Liver (tissue), 3 donors: ENCODE results near the gene ZNF860.

ENCODE experiments used
- ATF3 ChIP-seq: IDR thresholded peaks from 2 replicates; pipeline ENCODE4 v1.6.1; 2016; ENCODE audit warnings: antibody characterized with exemption
- CTCF ChIP-seq: fragments of 150-350 bp; IDR thresholded peaks from 2 replicates; pipeline ENCODE4 v1.5.1; 2017; ENCODE audit warnings: improper control_type of control experiment, low read depth, low read length; ENCODE audit not compliant: missing input control
- EGR1 ChIP-seq, 2 donors: IDR thresholded peaks; 2 replicates each; pipeline ENCODE4 v1.6.1; 2016 to 2018; ENCODE audit warnings: antibody characterized with exemption in 2 of 2, low read depth in 2 of 2
- GABPA ChIP-seq, 2 donors: IDR thresholded peaks in 1 of 2; conservative IDR thresholded peaks in 1 of 2; 2 replicates each; pipeline ENCODE4 v1.6.1; 2016; ENCODE audit warnings: antibody characterized with exemption in 2 of 2, mild to moderate bottlenecking in 1 of 2, moderate library complexity in 1 of 2
- JUND ChIP-seq, 2 donors: IDR thresholded peaks; 2 replicates each; pipeline ENCODE4 v1.6.1; 2016; ENCODE audit warnings: antibody characterized with exemption in 2 of 2
- MAX ChIP-seq: IDR thresholded peaks from 2 replicates; pipeline ENCODE4 v1.6.1; 2016; ENCODE audit warnings: antibody characterized with exemption
- RAD21 ChIP-seq, 2 donors: IDR thresholded peaks; 2 replicates each; pipeline ENCODE4 v1.6.1; 2016; ENCODE audit warnings: antibody characterized with exemption in 2 of 2, mild to moderate bottlenecking in 2 of 2
- REST ChIP-seq: IDR thresholded peaks from 2 replicates; pipeline ENCODE4 v1.6.1; 2016; ENCODE audit warnings: antibody characterized with exemption, mild to moderate bottlenecking
- RXRA ChIP-seq, 2 donors: IDR thresholded peaks; 2 replicates each; pipeline ENCODE4 v1.6.1; 2017 to 2018; ENCODE audit warnings: antibody characterized with exemption in 2 of 2, mild to moderate bottlenecking in 1 of 2
- SP1 ChIP-seq: IDR thresholded peaks from 2 replicates; pipeline ENCODE4 v1.6.1; 2018; ENCODE audit warnings: antibody characterized with exemption, mild to moderate bottlenecking
- TAF1 ChIP-seq: conservative IDR thresholded peaks from 2 replicates; pipeline ENCODE4 v1.6.1; 2016; ENCODE audit warnings: antibody characterized with exemption, mild to moderate bottlenecking
- YY1 ChIP-seq: IDR thresholded peaks from 2 replicates; pipeline ENCODE4 v1.6.1; 2016; ENCODE audit warnings: antibody characterized with exemption, mild to moderate bottlenecking
- donor health status: healthy.
- donor health status: healthy.

GRCh38 chr3:31948280-31948679 lies 33.3 kb upstream of the ZNF860 start:
- TF ChIP-seq GABPA (IDR thresholded peaks at IDR 0.05 in 1 of 2, conservative IDR thresholded peaks at IDR 0.05 in 1 of 2) (no peak), CTCF (no peak), JUND (IDR thresholded peaks at IDR 0.05) (no peak), REST (no peak), RAD21 (IDR thresholded peaks at IDR 0.05) (no peak), SP1 (no peak), ATF3 (no peak), YY1 (no peak), MAX (no peak), RXRA (IDR thresholded peaks at IDR 0.05) (no peak), TAF1 (no peak), EGR1 (IDR thresholded peaks at IDR 0.05; ENCODE audit: low read depth in 2 of 2) (no peak)
